ENCODE results near the gene CD14.
A peak's percentile ranks its signal among the peaks of the same experiment; 100 is the strongest.
"Not testable (repeated sequence)": the region's sequence is repeated elsewhere in the genome, so short reads cannot be mapped to it uniquely, and the experiment has no call there.

CD14 gene

GRCh38 chr5:140633021-140633471 is at the start of gene CD14:
Gene CD14 (minus strand): TSS chr5:140633175. CDS start chr5:140633071, 104 bp downstream.
- DNase-seq, result peak; percentile 23

- DNase-seq, result no peak
These were observed 46.0 kb upstream of the CD14 start for GRCh38 chr5:140678993-140679392.

GRCh38 chr5:140677947-140678346 is 45.0 kb upstream of the CD14 start:
- DNase-seq, result no peak

- no peak for DNase-seq
These were observed 41.7 kb upstream of the CD14 start for GRCh38 chr5:140674629-140675028.

GRCh38 chr5:140674211-140674610 is 41.2 kb upstream of the CD14 start:
- DNase-seq, result no peak

GRCh38 chr5:140673187-140673976 is 40.4 kb upstream of the CD14 start, which contains the start of gene DND1:
Gene DND1 (minus strand): TSS chr5:140673576. CDS start chr5:140673542, 34 bp downstream.
- no peak for DNase-seq

- peak; percentile 37 for DNase-seq
These were observed 39.6 kb upstream of the CD14 start for GRCh38 chr5:140672455-140673186.

GRCh38 chr5:140671472-140672125 is 38.6 kb upstream of the CD14 start:
- DNase-seq, result no peak

GRCh38 chr5:140671035-140671434 is 38.1 kb upstream of the CD14 start:
- DNase-seq, result not testable (repeated sequence)

- peak; percentile 98 for DNase-seq
These were observed 31.6 kb upstream of the CD14 start, which contains the start of gene WDR55 for GRCh38 chr5:140664359-140665119. Gene WDR55 (plus strand): TSS chr5:140664904. CDS start chr5:140664913, 9 bp downstream.

- DNase-seq, result no peak
These were observed 31.0 kb upstream of the CD14 start for GRCh38 chr5:140664030-140664358.

- DNase-seq, result not testable (repeated sequence)
These were observed 27.4 kb upstream of the CD14 start for GRCh38 chr5:140660371-140660770.

- no peak for DNase-seq
These were observed 25.9 kb upstream of the CD14 start for GRCh38 chr5:140658870-140659269.

GRCh38 chr5:140647042-140647419 is 14.1 kb upstream of the CD14 start:
- no peak for DNase-seq

- DNase-seq, result no peak
These were observed 9.7 kb upstream of the CD14 start for GRCh38 chr5:140642718-140643117.

- DNase-seq, result no peak
These were observed 8.7 kb upstream of the CD14 start for GRCh38 chr5:140641716-140642115.

- peak; percentile 99 for DNase-seq
These were observed 6.4 kb upstream of the CD14 start, which contains the start of gene TMCO6 for GRCh38 chr5:140639148-140639981. Gene TMCO6 (plus strand): TSS chr5:140639451. CDS start chr5:140639528, 77 bp downstream.

GRCh38 chr5:140638898-140639147 is 5.8 kb upstream of the CD14 start:
- not testable (repeated sequence) for DNase-seq

- no peak for DNase-seq
These were observed 4.6 kb upstream of the CD14 start for GRCh38 chr5:140637371-140638100.

GRCh38 chr5:140635291-140636257 is 2.6 kb upstream of the CD14 start:
- DNase-seq, result no peak

All from CD4-positive, alpha-beta T cell treated with Interleukin-17A for 4 hours (primary cell).